HL-60 (cell line): ENCODE data around the gene BTBD19.

Experiments used
- CTCF ChIP-seq: IDR thresholded peaks from one replicate; pipeline ENCODE4 v1.5.1; 2011; ENCODE audit warnings: low read length, control low read depth, inconsistent platforms; ENCODE audit not compliant: insufficient read depth
- POLR2AphosphoS5 ChIP-seq: IDR thresholded peaks from 2 replicates; pipeline ENCODE4 v1.6.1; 2012; ENCODE audit warnings: low read depth

- no peak for TF ChIP-seq CTCF
- TF ChIP-seq POLR2AphosphoS5: peak; percentile 70; the same call in 1 of the 2 replicates
Measured at GRCh38 chr1:44780583-44781121, 27.7 kb upstream of the BTBD19 start.
